Measurements from ENCODE around the gene HBD.

- TF ChIP-seq CTCF (IDR thresholded peaks at IDR 0.05) (no peak), EP300 (IDR thresholded peaks at IDR 0.05) (no peak), POLR2A (IDR thresholded peaks at IDR 0.05) (no peak)
Observed at GRCh38 chr11:5230266-5230665, 4.0 kb downstream of the HBD start.
